Mesenchymal stem cell (in vitro differentiated cells and primary cell): Measurements from ENCODE around the gene FAM168A.
A peak's percentile ranks its signal among the peaks of the same experiment; 100 is the strongest.

Experiments
- DNase-seq: peaks from one replicate; pipeline ENCODE4 v3.0.0-alpha.2; 2013
- H2AFZ ChIP-seq: one replicate; pipeline ENCODE4 v1.6.1; 2013; ENCODE audit warnings: low read depth, mild to moderate bottlenecking, control low read depth, inconsistent platforms, low read length, moderate library complexity
- H2AK5ac ChIP-seq: 2 replicates; pipeline ENCODE4 v1.6.1; 2013; ENCODE audit warnings: low read length, moderate library complexity, mild to moderate bottlenecking, inconsistent platforms; ENCODE audit not compliant: severe bottlenecking
- H2BK120ac ChIP-seq: one replicate; pipeline ENCODE4 v1.6.1; 2013; ENCODE audit warnings: low read depth, mild to moderate bottlenecking, inconsistent platforms, low read length, moderate library complexity
- H2BK12ac ChIP-seq, 2 experiments: one replicate each; pipeline ENCODE4 v1.6.1; 2013; ENCODE audit warnings: inconsistent platforms in 2 of 2, low read length in 2 of 2, mild to moderate bottlenecking in 2 of 2, moderate library complexity in 2 of 2, control low read depth in 1 of 2
- H2BK15ac ChIP-seq: one replicate; pipeline ENCODE4 v1.6.1; 2013; ENCODE audit warnings: mild to moderate bottlenecking, low read depth, inconsistent platforms; ENCODE audit not compliant: poor library complexity, severe bottlenecking
- H2BK5ac ChIP-seq: 2 replicates; pipeline ENCODE4 v1.6.1; 2013; ENCODE audit warnings: low read depth, mild to moderate bottlenecking, low read length, control low read depth, inconsistent platforms; ENCODE audit not compliant: poor library complexity, severe bottlenecking
- H3K14ac ChIP-seq, 2 experiments: one replicate each; pipeline ENCODE4 v1.6.1; 2013; ENCODE audit warnings: inconsistent platforms in 2 of 2, low read length in 2 of 2, control low read depth in 1 of 2, mild to moderate bottlenecking in 1 of 2, moderate library complexity in 1 of 2
- H3K18ac ChIP-seq, 2 experiments: one replicate each; pipeline ENCODE4 v1.6.1; 2013; ENCODE audit warnings: inconsistent platforms in 2 of 2, low read length in 2 of 2, control low read depth in 1 of 2, low read depth in 1 of 2, mild to moderate bottlenecking in 1 of 2
- H3K23ac ChIP-seq, 2 experiments: one replicate each; pipeline ENCODE4 v1.6.1; 2013; ENCODE audit warnings: inconsistent platforms in 2 of 2, low read length in 2 of 2, mild to moderate bottlenecking in 2 of 2, moderate library complexity in 2 of 2, control low read depth in 1 of 2
- H3K27ac ChIP-seq: 2 replicates; pipeline ENCODE4 v1.5.1; 2013; ENCODE audit warnings: mild to moderate bottlenecking, moderate library complexity, low read length, control low read depth, inconsistent platforms; ENCODE audit not compliant: poor library complexity, severe bottlenecking
- H3K27me3 ChIP-seq, 2 experiments: 2 replicates each; pipeline versions ENCODE4 v1.6.1 to v1.7.0; 2013; ENCODE audit warnings: low read length in 2 of 2, mild to moderate bottlenecking in 2 of 2, moderate library complexity in 2 of 2, control low read depth in 1 of 2, inconsistent platforms in 1 of 2; ENCODE audit not compliant: control insufficient read depth in 1 of 2, insufficient read depth in 1 of 2
- H3K36me3 ChIP-seq, 2 experiments: 2 replicates each; pipeline versions ENCODE4 v1.6.1 to v1.7.0; 2013; ENCODE audit warnings: low read length in 2 of 2, control low read depth in 1 of 2, inconsistent platforms in 1 of 2, low read depth in 1 of 2, mild to moderate bottlenecking in 1 of 2; ENCODE audit not compliant: insufficient read depth in 2 of 2, control insufficient read depth in 1 of 2
- H3K4ac ChIP-seq, 2 experiments: one replicate each; pipeline ENCODE4 v1.6.1; 2013; ENCODE audit warnings: inconsistent platforms in 2 of 2, low read length in 2 of 2, mild to moderate bottlenecking in 2 of 2, moderate library complexity in 2 of 2, control low read depth in 1 of 2, low read depth in 1 of 2
- H3K4me1 ChIP-seq: 2 replicates; pipeline ENCODE4 v1.6.1; 2013; ENCODE audit warnings: low read depth, low read length, control low read depth; ENCODE audit not compliant: control insufficient read depth, insufficient read depth
- H3K4me2 ChIP-seq: 2 replicates; pipeline ENCODE4 v1.6.1; 2013; ENCODE audit warnings: low read length, mild to moderate bottlenecking, inconsistent platforms; ENCODE audit not compliant: poor library complexity, severe bottlenecking
- H3K4me3 ChIP-seq, 2 experiments: 2 replicates each; pipeline versions ENCODE4 v1.5.1 to v1.7.0; 2013; ENCODE audit warnings: low read length in 2 of 2, mild to moderate bottlenecking in 2 of 2, control low read depth in 1 of 2, low read depth in 1 of 2; ENCODE audit not compliant: insufficient read depth in 1 of 2
- H3K79me1 ChIP-seq: replicated peaks from 2 replicates; pipeline ENCODE4 v1.6.1; 2013; ENCODE audit warnings: mild to moderate bottlenecking, control low read depth, low read length, inconsistent platforms; ENCODE audit not compliant: poor library complexity, severe bottlenecking
- H3K9ac ChIP-seq: 2 replicates; pipeline ENCODE4 v1.7.0; 2013; ENCODE audit warnings: mild to moderate bottlenecking, low read length, moderate library complexity
- H3K9me3 ChIP-seq: 2 replicates; pipeline ENCODE4 v1.7.0; 2013; ENCODE audit warnings: mild to moderate bottlenecking, low read length; ENCODE audit not compliant: control insufficient read depth
- H4K8ac ChIP-seq: one replicate; pipeline ENCODE4 v1.6.1; 2013; ENCODE audit warnings: inconsistent platforms, mild to moderate bottlenecking, low read length, moderate library complexity
- H4K91ac ChIP-seq: one replicate; pipeline ENCODE4 v1.6.1; 2013; ENCODE audit warnings: mild to moderate bottlenecking, low read length, inconsistent platforms
- WGBS: methylation state at CpG from one replicate; pipeline ENCODE4 v1.1.7; 2013; ENCODE audit warnings: mixed read lengths; 5-methylcytosine and 5-hydroxymethylcytosine counted together

Gene FAM168A

DNA sequence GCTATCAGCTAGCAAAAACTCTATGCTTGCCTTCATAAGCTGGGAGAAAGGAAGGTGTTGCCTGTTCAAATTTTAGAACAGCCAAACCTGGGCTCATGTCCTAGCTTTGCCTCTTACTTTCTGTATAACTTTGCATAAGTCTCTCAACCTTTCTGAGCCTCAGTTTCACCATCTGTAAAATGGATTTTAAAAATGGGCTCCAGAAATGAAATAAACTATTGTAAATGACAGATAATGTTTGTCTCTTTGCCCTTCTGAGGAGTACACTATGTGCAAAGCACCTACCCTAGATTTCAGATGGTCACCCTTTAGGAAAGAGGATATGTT lies 68.7 kb downstream of the FAM168A start:
- no peak overlapping the region for H2BK12ac ChIP-seq
- H4K91ac ChIP-seq = no peak overlapping the region
- peak overlapping the region; percentile 74 for H3K9ac ChIP-seq
- peaks cover 15% of the 10 kb centered on the region for H3K79me1 ChIP-seq
- H2AFZ ChIP-seq = no peak overlapping the region
- H2BK5ac ChIP-seq = no peak overlapping the region
- H2AK5ac ChIP-seq = no peak overlapping the region
- H3K36me3 ChIP-seq = no peaks in the 10 kb centered on the region
- no peak overlapping the region for H2BK120ac ChIP-seq
- H3K27ac ChIP-seq = no peak overlapping the region
- no peak overlapping the region for H3K23ac ChIP-seq
- H3K4me3 ChIP-seq = no peak overlapping the region
- no peaks in the 10 kb centered on the region for H3K9me3 ChIP-seq
- no peak overlapping the region for H3K14ac ChIP-seq
- no peak overlapping the region for H3K4ac ChIP-seq
- no peak overlapping the region for H3K18ac ChIP-seq
- no peaks in the 10 kb centered on the region for H3K27me3 ChIP-seq
- H4K8ac ChIP-seq = no peak overlapping the region
- no peaks in the 10 kb centered on the region for H3K4me1 ChIP-seq
- no peak overlapping the region for H2BK15ac ChIP-seq
- H3K4me2 ChIP-seq = no peak overlapping the region
- DNase-seq = no peak

DNA sequence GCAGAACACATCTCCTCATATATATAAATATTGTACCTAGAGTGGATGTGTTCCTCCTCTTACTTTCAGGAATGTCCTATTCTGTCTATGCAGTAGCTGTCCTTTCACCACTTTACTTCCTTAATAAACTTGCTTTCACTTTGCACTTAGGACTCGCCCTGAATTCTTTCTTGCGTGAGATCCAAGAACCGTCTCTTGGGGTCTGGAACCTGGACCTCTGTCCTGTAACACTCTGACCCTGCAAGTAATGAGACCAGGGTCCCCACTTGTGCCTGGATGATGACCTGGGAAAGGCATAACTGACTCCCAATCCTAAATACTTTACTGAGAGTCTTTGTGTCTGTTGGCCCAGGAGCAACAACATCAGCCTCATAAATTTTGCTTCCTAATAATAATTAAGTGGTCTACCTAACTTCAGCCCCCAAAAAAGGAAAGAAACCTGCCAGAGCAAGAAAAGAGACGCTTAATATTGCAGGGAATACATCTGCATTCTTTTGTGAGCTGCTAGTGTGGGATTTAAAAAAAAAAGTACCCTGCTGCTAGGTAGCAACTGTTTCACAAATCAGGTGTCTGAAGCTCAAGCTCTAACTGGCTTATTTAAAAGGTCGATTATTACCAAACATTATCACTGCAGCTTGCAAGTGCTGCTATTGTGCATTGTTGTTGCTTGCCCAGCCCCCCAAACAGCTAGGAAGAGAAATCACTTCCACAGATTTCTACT lies 69.3 kb downstream of the FAM168A start:
- 41% methylated on average over 5 of the region's 5 CpGs for WGBS

DNA sequence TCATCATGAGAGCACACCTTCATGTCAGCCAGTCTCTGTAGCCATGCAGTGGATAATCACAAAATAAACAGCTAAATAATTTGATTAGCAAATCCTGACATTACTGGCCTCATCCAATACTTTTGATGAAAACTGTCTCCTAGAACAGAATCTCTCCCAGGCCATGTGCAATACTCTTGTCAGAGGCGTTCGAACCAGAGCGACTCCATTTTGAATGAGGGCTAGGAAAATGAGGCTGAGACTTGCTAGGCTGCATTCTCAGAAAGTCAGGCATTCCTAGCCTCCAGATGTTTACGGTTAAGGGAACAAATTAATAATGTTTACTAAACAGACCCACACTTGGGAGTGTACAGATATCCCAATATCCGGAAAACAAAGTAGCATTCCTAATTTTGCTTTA lies 69.9 kb downstream of the FAM168A start:
- H3K27ac ChIP-seq = no peak overlapping the region
- no peaks in the 10 kb centered on the region for H3K4me1 ChIP-seq
- no peak overlapping the region for H4K8ac ChIP-seq
- peak overlapping the region; percentile 74 for H3K9ac ChIP-seq
- H2BK15ac ChIP-seq = no peak overlapping the region
- H3K4ac ChIP-seq = no peak overlapping the region
- peak overlapping the region in 1 of 2 experiments; percentile 68 for H3K4me3 ChIP-seq
- H3K23ac ChIP-seq = no peak overlapping the region
- H3K9me3 ChIP-seq = no peaks in the 10 kb centered on the region
- H3K27me3 ChIP-seq = no peaks in the 10 kb centered on the region
- H3K79me1 ChIP-seq = peaks cover 19% of the 10 kb centered on the region
- WGBS = 94% methylated on average over 3 of the region's 5 CpGs
- no peak overlapping the region for H3K4me2 ChIP-seq
- no peak overlapping the region for H4K91ac ChIP-seq
- no peak overlapping the region for H3K18ac ChIP-seq
- H2BK5ac ChIP-seq = no peak overlapping the region
- H3K14ac ChIP-seq = no peak overlapping the region
- H2BK12ac ChIP-seq = no peak overlapping the region
- no peaks in the 10 kb centered on the region for H3K36me3 ChIP-seq
- DNase-seq = no peak
- H2BK120ac ChIP-seq = no peak overlapping the region
- H2AK5ac ChIP-seq = no peak overlapping the region
- no peak overlapping the region for H2AFZ ChIP-seq

More for the DNA sequence above, 69.3 kb downstream of the FAM168A start:
- Histone ChIP-seq H4K91ac (no peak overlapping the region), H2BK15ac (no peak overlapping the region), H4K8ac (peak overlapping the region; percentile 76), H2BK120ac (no peak overlapping the region), H3K36me3 (no peaks in the 10 kb centered on the region), H3K4me2 (peak overlapping the region; percentile 87), H3K4me1 (no peaks in the 10 kb centered on the region), H3K4ac (no peak overlapping the region), H3K9me3 (no peaks in the 10 kb centered on the region), H3K4me3 (peak overlapping the region in 1 of 2 experiments; percentile 68), H3K79me1 (peaks cover 15% of the 10 kb centered on the region), H3K9ac (peak overlapping the region; percentile 74), H3K27ac (no peak overlapping the region), H3K23ac (no peak overlapping the region), H3K14ac (no peak overlapping the region), H2AK5ac (no peak overlapping the region), H2AFZ (no peak overlapping the region), H3K18ac (peak overlapping the region in 1 of 2 experiments; percentile 70), H2BK5ac (no peak overlapping the region), H2BK12ac (no peak overlapping the region), H3K27me3 (no peaks in the 10 kb centered on the region)
- peak; percentile 52 for DNase-seq

DNA sequence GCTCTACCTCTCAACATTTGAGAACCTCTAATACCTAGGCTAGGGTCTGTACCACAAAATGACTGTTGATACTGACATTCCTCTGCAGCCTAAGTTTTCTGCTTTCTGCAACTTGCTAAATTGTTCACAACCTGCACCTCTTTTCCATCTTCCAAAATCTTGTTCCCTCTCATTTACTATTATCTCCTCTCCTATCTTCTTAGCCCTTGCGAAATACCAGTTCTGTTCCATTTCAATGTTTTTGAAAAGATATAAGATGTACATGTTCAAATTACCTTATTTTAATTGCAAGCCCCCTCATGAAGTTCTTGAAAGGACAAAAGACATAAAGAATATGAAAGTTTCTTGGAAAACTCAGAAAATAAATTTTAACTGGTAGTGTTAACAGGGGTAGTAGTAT lies 72.3 kb downstream of the FAM168A start:
- Histone ChIP-seq H4K91ac (no peak overlapping the region), H3K14ac (no peak overlapping the region), H3K27ac (no peak overlapping the region), H3K4ac (no peak overlapping the region), H3K4me1 (peaks cover 2% of the 10 kb centered on the region), H3K79me1 (peaks cover 24% of the 10 kb centered on the region), H3K9me3 (no peaks in the 10 kb centered on the region), H3K4me2 (no peak overlapping the region), H3K9ac (no peak overlapping the region), H4K8ac (no peak overlapping the region), H3K23ac (no peak overlapping the region), H2BK5ac (no peak overlapping the region), H3K36me3 (no peaks in the 10 kb centered on the region), H3K18ac (no peak overlapping the region), H2BK120ac (no peak overlapping the region), H2AFZ (no peak overlapping the region), H2BK15ac (no peak overlapping the region), H3K4me3 (no peak overlapping the region), H2BK12ac (no peak overlapping the region), H3K27me3 (no peaks in the 10 kb centered on the region), H2AK5ac (no peak overlapping the region)
- no CpG with 5 or more reads among the region's 1 CpG for WGBS
- no peak for DNase-seq
